ENCODE measurements around the gene HOXD11. TPM values are rescaled to one million over a fixed set of nuclear protein-coding genes. Genes with fewer than 3 reads are reported as not detected.

The HOXD11 gene
- total RNA-seq, 1 donor from 2014 or later = not detected

GRCh38 chr2:176098366-176099158 is 8.5 kb upstream of the HOXD11 start:
- Histone ChIP-seq H3K4me3 (no peak overlapping the region), H3K27me3 (peaks cover 60% of the 10 kb centered on the region), H3K4me1 (peaks cover 13 to 14% of the 10 kb centered on the region in 2 donors), H3K36me3 (no peaks in the 10 kb centered on the region), H3K27ac (no peak overlapping the region), H3K9me3 (no peaks in the 10 kb centered on the region)
- intact Hi-C loops (cut with DNase I) = loop anchor here (5.0 to 10.0 kb wide), 3 partner anchors 846 to 1764 kb away; partner anchors contain the start of gene SP9
- no peak for TF ChIP-seq CTCF (IDR thresholded peaks at IDR 0.05)
- DNase-seq (ENCODE audit: low spot score in 2 of 2) = no peak

- peak in 1 of 2 donors; percentile 40 for DNase-seq (ENCODE audit: low spot score in 2 of 2)
- no peak for TF ChIP-seq CTCF (IDR thresholded peaks at IDR 0.05)
- H3K36me3 ChIP-seq = no peaks in the 10 kb centered on the region
- intact Hi-C loops (cut with DNase I) = loop anchor here (5.0 to 10.0 kb wide), 3 partner anchors 847 to 1764 kb away; partner anchors contain the start of gene SP9
- H3K4me3 ChIP-seq = no peak overlapping the region
- no peak overlapping the region for H3K27ac ChIP-seq
- peaks cover 58% of the 10 kb centered on the region for H3K27me3 ChIP-seq
- peaks cover 13 to 18% of the 10 kb centered on the region in 2 donors for H3K4me1 ChIP-seq
- no peaks in the 10 kb centered on the region for H3K9me3 ChIP-seq
Measured at GRCh38 chr2:176099159-176099727, 7.8 kb upstream of the HOXD11 start.

GRCh38 chr2:176099728-176100546 is 7.1 kb upstream of the HOXD11 start, which contains the start of gene HOXD12:
Gene HOXD12 (plus strand): TSS chr2:176099795. CDS start chr2:176099802, 7 bp downstream.
- H3K4me3 ChIP-seq = no peak within 1 kb of the TSS
- peak in 1 of 2 donors; percentile 60 for DNase-seq (ENCODE audit: low spot score in 2 of 2)
- peaks cover 13 to 24% of the 10 kb centered on the region in 2 donors for H3K4me1 ChIP-seq
- intact Hi-C loops (cut with DNase I) = loop anchor here (5.0 to 10.0 kb wide), 4 partner anchors 848 to 1765 kb away; partner anchors contain the start of genes ATP5MC3 and SP9
- no peaks in the 10 kb centered on the region for H3K9me3 ChIP-seq
- no peak within 1 kb of the TSS for H3K27ac ChIP-seq
- no peaks in the 10 kb centered on the region for H3K36me3 ChIP-seq
- no peak for TF ChIP-seq CTCF (IDR thresholded peaks at IDR 0.05)
- peaks cover 59% of the 10 kb centered on the region for H3K27me3 ChIP-seq

GRCh38 chr2:176100547-176101140 is 6.4 kb upstream of the HOXD11 start:
- H3K4me1 ChIP-seq = peaks cover 13 to 24% of the 10 kb centered on the region in 2 donors
- intact Hi-C loops (cut with DNase I) = loop anchor here (10.0 kb wide), 1 partner anchor 916 kb away; the partner anchor contains the start of gene ATP5MC3
- peak in 1 of 2 donors; percentile 22 for DNase-seq (ENCODE audit: low spot score in 2 of 2)
- no peak overlapping the region for H3K4me3 ChIP-seq
- H3K27ac ChIP-seq = no peak overlapping the region
- no peak for TF ChIP-seq CTCF (IDR thresholded peaks at IDR 0.05)
- no peaks in the 10 kb centered on the region for H3K36me3 ChIP-seq
- peaks cover 56% of the 10 kb centered on the region for H3K27me3 ChIP-seq
- no peaks in the 10 kb centered on the region for H3K9me3 ChIP-seq
